ENCODE results near the gene IGSF5.

GRCh38 chr21:39800311-39800710 lies 55.3 kb downstream of the IGSF5 start:
- TF ChIP-seq, protein P1, sequence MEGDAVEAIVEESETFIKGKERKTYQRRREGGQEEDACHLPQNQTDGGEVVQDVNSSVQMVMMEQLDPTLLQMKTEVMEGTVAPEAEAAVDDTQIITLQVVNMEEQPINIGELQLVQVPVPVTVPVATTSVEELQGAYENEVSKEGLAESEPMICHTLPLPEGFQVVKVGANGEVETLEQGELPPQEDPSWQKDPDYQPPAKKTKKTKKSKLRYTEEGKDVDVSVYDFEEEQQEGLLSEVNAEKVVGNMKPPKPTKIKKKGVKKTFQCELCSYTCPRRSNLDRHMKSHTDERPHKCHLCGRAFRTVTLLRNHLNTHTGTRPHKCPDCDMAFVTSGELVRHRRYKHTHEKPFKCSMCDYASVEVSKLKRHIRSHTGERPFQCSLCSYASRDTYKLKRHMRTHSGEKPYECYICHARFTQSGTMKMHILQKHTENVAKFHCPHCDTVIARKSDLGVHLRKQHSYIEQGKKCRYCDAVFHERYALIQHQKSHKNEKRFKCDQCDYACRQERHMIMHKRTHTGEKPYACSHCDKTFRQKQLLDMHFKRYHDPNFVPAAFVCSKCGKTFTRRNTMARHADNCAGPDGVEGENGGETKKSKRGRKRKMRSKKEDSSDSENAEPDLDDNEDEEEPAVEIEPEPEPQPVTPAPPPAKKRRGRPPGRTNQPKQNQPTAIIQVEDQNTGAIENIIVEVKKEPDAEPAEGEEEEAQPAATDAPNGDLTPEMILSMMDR (IDR thresholded peaks at IDR 0.05; ENCODE audit: low read depth, low read length, missing input control) = no peak
- no peak for TF ChIP-seq TAF1 (conservative IDR thresholded peaks at IDR 0.05)
- TF ChIP-seq NR2F2 (IDR thresholded peaks at IDR 0.05) = no peak
- no peak for TF ChIP-seq RAD21 (IDR thresholded peaks at IDR 0.05)
- no peak for TF ChIP-seq FOXA1 (IDR thresholded peaks at IDR 0.05)
- TF ChIP-seq JUND (IDR thresholded peaks at IDR 0.05) = no peak
- TF ChIP-seq SP1 (IDR thresholded peaks at IDR 0.05) = no peak
- no peak for TF ChIP-seq ATF3 (IDR thresholded peaks at IDR 0.05)
- no peak for TF ChIP-seq YY1 (IDR thresholded peaks at IDR 0.05)
- no peak for TF ChIP-seq EGR1 (IDR thresholded peaks at IDR 0.05; ENCODE audit: low read depth in 2 of 2)
- TF ChIP-seq, protein P2, sequence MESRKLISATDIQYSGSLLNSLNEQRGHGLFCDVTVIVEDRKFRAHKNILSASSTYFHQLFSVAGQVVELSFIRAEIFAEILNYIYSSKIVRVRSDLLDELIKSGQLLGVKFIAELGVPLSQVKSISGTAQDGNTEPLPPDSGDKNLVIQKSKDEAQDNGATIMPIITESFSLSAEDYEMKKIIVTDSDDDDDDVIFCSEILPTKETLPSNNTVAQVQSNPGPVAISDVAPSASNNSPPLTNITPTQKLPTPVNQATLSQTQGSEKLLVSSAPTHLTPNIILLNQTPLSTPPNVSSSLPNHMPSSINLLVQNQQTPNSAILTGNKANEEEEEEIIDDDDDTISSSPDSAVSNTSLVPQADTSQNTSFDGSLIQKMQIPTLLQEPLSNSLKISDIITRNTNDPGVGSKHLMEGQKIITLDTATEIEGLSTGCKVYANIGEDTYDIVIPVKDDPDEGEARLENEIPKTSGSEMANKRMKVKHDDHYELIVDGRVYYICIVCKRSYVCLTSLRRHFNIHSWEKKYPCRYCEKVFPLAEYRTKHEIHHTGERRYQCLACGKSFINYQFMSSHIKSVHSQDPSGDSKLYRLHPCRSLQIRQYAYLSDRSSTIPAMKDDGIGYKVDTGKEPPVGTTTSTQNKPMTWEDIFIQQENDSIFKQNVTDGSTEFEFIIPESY (IDR thresholded peaks at IDR 0.05) = no peak
